Right atrium auricular region (tissue), 2 donors: ENCODE results near the gene SIK2. TPM values are rescaled to one million over a fixed set of nuclear protein-coding genes. Genes with fewer than 3 reads are reported as not detected.
A peak's percentile ranks its signal among the peaks of the same experiment; 100 is the strongest.

Experiments used
- DNase-seq: peaks from one replicate; pipeline ENCODE4 v3.0.0-alpha.2; 2019; ENCODE audit warnings: low spot score
- H3K27ac ChIP-seq, 2 donors: fragments of 200-600 bp; sonication (generic); 1 replicate in 1 of 2; 2 replicates in 1 of 2; pipeline ENCODE4 v1.5.1; 2016 to 2019
- H3K27me3 ChIP-seq, 2 donors: fragments of 200-600 bp; sonication (generic); one replicate each; pipeline versions ENCODE4 v1.5.1 to v1.6.0; 2017 to 2019
- H3K36me3 ChIP-seq: fragments of 200-600 bp; sonication (generic); one replicate; pipeline ENCODE4 v1.5.1; 2016
- H3K4me1 ChIP-seq, 2 donors: fragments of 200-600 bp; sonication (generic); one replicate each; pipeline versions ENCODE4 v1.5.1 to v1.6.0; 2017 to 2019
- H3K4me3 ChIP-seq, 2 donors: fragments of 200-600 bp; sonication (generic); 1 replicate in 1 of 2; 2 replicates in 1 of 2; pipeline ENCODE4 v1.5.1; 2017 to 2019; ENCODE audit warnings: mild to moderate bottlenecking in 1 of 2, moderate library complexity in 1 of 2
- H3K9me3 ChIP-seq, 2 donors: fragments of 200-600 bp; sonication (generic); one replicate each; pipeline ENCODE4 v1.5.1; 2019
- total RNA-seq, 2 donors: library from RNA; depleted of rRNA; stranded (reverse); fragments of >200 nt; gene quantifications; one replicate each; pipeline ENCODE4 v1.1.0, GENCODE V29; 2016
- TF ChIP-seq, protein P1 (sequence below), 2 donors: fragments of 200-600 bp; sonication (generic); IDR thresholded peaks; one replicate each; pipeline ENCODE4 v1.5.1; 2019; ENCODE audit warnings: antibody characterized with exemption in 2 of 2

Gene SIK2
- total RNA-seq, 2 donors from 2014 or later: 23.5 to 28.0 TPM

DNA sequence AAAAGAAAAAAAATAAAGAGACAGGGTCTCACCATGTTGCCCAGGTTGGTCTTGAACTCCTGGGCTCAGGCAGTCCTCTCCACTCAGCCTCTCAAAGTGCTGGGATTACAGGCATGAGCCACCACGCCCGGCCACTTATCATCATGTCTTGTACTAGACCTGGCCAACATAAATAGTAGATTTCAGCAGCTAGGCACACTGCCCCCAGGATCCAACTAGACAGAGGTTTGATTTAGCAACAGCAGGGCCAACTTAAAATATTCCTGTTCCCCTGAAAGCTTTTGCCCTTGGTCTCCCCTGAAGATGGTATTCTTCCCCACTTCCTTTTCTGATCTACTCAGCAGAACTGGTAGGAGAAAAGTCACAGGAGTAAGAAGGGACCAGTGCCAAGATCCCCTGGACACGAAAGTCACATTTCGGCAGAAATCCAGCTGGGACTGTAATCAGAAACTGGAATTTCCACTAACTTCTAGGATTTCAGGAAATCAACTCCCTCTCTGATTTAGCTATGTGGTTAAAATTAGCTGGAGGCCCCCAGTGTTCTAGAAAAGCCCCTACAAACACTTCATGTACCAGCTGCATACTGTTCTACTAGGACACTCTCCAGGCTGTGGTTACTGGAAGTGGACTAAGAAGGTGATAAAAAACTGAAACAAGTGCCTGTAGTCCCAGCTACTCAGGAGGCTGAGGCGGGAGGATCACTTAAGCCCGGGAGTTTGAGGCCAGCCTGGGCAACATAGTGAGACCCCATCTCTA, 172.9 kb downstream of the SIK2 start:
- Histone ChIP-seq H3K4me1 (peaks cover 0 to 4% of the 10 kb centered on the region in 2 donors), H3K9me3 (no peaks in the 10 kb centered on the region), H3K36me3 (no peaks in the 10 kb centered on the region), H3K27me3 (no peaks in the 10 kb centered on the region), H3K4me3 (no peak overlapping the region), H3K27ac (peak overlapping the region; percentile 45 to 56)
- TF ChIP-seq, protein P1, sequence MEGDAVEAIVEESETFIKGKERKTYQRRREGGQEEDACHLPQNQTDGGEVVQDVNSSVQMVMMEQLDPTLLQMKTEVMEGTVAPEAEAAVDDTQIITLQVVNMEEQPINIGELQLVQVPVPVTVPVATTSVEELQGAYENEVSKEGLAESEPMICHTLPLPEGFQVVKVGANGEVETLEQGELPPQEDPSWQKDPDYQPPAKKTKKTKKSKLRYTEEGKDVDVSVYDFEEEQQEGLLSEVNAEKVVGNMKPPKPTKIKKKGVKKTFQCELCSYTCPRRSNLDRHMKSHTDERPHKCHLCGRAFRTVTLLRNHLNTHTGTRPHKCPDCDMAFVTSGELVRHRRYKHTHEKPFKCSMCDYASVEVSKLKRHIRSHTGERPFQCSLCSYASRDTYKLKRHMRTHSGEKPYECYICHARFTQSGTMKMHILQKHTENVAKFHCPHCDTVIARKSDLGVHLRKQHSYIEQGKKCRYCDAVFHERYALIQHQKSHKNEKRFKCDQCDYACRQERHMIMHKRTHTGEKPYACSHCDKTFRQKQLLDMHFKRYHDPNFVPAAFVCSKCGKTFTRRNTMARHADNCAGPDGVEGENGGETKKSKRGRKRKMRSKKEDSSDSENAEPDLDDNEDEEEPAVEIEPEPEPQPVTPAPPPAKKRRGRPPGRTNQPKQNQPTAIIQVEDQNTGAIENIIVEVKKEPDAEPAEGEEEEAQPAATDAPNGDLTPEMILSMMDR (IDR thresholded peaks at IDR 0.05): no peak
- peak; percentile 91 for DNase-seq

DNA sequence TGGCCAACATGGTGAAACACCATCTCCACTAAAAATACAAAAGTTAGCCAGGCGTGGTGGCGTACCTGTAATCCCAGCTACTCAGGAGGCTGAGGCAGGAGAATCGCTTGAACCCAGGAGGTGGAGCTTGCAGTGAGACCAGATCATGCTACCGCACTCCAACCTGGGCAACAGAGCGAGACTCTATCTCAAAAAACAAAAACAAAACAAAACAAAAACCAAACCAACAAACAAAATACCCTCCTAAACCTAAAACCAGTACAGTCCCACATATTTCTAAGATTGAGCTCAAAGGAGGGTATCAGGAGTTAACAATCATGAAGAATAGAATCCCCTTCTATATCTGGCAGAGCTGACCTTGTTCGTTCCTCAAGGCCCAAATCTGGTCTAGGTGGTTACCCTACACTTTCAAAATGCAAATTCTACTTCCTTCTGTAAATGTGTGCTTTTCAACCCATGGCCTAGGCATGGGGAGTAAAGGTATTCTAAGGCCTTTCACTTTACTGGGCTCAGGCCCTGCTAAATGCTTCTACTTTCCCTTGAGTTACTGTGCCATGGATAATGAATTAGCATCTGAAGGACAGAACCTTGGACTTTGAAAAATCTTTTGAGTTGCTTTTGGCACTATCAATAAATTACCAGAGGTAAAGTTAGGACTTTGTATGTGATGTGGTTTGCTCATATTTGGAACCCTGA, 174.3 kb downstream of the SIK2 start:
- H3K27ac ChIP-seq: no peak overlapping the region
- TF ChIP-seq, protein P1 (IDR thresholded peaks at IDR 0.05): no peak
- no peaks in the 10 kb centered on the region for H3K36me3 ChIP-seq
- H3K27me3 ChIP-seq: no peaks in the 10 kb centered on the region
- DNase-seq: no peak
- H3K4me1 ChIP-seq: peaks cover 0 to 4% of the 10 kb centered on the region in 2 donors
- no peaks in the 10 kb centered on the region for H3K9me3 ChIP-seq
- H3K4me3 ChIP-seq: no peak overlapping the region

DNA sequence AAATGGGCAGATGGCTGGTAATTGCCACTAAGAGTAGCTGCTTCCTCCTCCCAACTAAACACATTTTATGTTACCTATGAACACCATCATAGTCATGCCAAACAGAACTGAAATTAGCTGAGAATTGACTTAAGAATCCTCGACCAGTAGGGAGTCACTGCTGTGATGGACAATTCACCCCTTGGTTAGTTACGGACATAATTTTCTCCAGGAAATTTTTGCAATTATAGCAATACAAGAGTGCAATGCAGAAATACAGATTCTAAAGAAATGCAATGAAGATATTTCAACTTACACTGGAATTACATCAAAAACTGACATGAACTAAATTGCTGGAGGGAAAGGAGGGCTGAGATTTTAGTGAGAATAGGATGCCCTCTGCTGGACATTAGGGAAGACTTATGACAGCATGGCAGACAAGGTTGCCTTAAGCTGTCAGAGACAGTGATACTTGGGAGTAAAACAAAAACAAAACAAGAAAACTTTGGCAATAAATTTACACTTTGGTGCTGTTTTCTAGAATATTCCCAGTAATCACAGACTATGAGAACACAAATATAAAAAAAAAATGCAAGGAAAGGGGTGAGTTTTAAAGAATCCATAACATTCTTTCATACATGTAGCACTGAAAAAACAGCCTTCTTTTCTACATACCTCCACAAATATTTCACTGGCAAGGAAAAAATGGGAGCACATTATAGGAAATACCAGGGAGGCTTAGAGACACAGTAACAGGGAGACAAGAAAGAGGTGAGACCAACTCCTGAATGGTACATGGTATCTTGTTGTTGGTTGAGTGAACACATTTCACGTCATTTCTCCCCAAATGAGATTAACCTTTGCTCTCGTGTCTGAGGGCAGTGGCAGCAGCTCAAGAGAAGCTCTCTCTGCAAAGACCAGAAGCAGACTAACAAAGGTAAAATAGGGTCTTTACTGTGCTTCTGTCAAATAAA, 175.1 kb downstream of the SIK2 start:
- no peak for DNase-seq
- TF ChIP-seq, protein P1 (IDR thresholded peaks at IDR 0.05): peak; percentile 63 to 81
- Histone ChIP-seq H3K27ac (no peak overlapping the region), H3K36me3 (no peaks in the 10 kb centered on the region), H3K9me3 (no peaks in the 10 kb centered on the region), H3K4me1 (peaks cover 0 to 4% of the 10 kb centered on the region in 2 donors), H3K4me3 (no peak overlapping the region), H3K27me3 (no peaks in the 10 kb centered on the region)

DNA sequence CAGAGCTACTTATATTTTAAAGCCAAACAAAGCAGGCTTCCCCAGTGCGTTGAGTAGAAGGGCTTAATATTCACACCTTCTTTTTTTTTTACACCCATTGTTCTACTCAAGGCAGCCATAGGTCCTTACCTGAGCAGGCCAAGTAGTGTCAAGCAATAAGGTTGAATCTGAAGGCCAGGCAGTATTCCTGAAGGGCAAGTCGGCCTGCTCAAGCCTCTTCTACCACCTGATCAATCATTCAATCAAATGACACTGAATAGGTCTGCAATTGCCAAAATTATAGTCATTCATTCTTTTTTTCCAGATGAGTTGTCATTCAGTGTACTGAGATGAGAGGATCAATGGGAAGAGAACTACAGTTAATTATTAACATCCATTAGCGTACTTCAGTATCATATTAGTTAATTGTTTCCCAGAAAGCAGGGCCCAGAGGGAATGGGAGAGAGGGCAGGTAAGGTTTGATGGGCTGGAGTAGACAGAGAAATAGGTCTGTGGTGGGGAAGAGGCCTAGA, 175.9 kb downstream of the SIK2 start:
- no peaks in the 10 kb centered on the region for H3K9me3 ChIP-seq
- peaks cover 0 to 7% of the 10 kb centered on the region in 2 donors for H3K4me1 ChIP-seq
- H3K36me3 ChIP-seq: no peaks in the 10 kb centered on the region
- TF ChIP-seq, protein P1 (IDR thresholded peaks at IDR 0.05): no peak
- H3K27me3 ChIP-seq: no peaks in the 10 kb centered on the region
- H3K27ac ChIP-seq: no peak overlapping the region
- DNase-seq: no peak
- no peak overlapping the region for H3K4me3 ChIP-seq

DNA sequence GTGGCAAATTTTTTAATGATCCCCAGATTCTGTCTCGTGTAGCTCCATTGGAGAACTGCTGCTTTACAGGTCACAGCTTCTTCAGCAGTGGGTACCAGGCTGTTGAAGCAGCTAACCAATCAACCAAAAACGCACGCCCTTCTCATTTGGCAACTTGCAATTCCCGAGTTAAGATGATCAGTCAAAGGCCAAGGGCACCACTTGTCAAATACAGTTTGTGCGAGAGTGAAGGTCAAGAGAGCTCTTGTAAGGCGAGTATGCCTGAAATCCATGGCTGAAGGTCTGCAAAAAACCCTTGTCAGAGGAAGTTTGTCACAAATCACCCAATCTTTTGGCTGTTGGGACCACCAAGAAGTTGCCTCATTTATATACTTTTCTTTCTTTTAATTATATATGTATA, 176.9 kb downstream of the SIK2 start:
- Histone ChIP-seq H3K27me3 (no peaks in the 10 kb centered on the region), H3K36me3 (no peaks in the 10 kb centered on the region), H3K27ac (no peak overlapping the region), H3K4me3 (no peak overlapping the region), H3K9me3 (no peaks in the 10 kb centered on the region), H3K4me1 (peaks cover 0 to 12% of the 10 kb centered on the region in 2 donors)
- TF ChIP-seq, protein P1 (IDR thresholded peaks at IDR 0.05): no peak
- no peak for DNase-seq
